GM23338 (cell line): ENCODE data around the gene DNAJC1. TPM values are rescaled to one million over a fixed set of nuclear protein-coding genes. Genes with fewer than 3 reads are reported as not detected.
A peak's percentile ranks its signal among the peaks of the same experiment; 100 is the strongest.

Experiments
- ATAC-seq: fragments of 200-7000 bp; cut with Tn5 transposase; 3 replicates; pipeline ENCODE4 v1.9.1; 2020
- DNase-seq: peaks from one replicate; pipeline ENCODE4 v3.0.0-alpha.2; 2015; ENCODE audit warnings: low spot score
- H2AFZ ChIP-seq: fragments of 200-600 bp; sonication (generic); 2 replicates; pipeline ENCODE4 v1.8.0; 2016; ENCODE audit warnings: antibody characterized with exemption, mild to moderate bottlenecking, moderate library complexity
- H3F3A ChIP-seq: fragments of 200-600 bp; sonication (generic); replicated peaks from 2 replicates; pipeline ENCODE4 v1.8.0; 2017; ENCODE audit warnings: antibody characterized with exemption, mixed run types, low read depth
- H3K27ac ChIP-seq: fragments of 200-600 bp; sonication (generic); 2 replicates; pipeline ENCODE4 v1.6.1; 2016; ENCODE audit warnings: low read depth
- H3K27me3 ChIP-seq: fragments of 200-600 bp; sonication (generic); 2 replicates; pipeline ENCODE4 v1.8.0; 2016; ENCODE audit warnings: mild to moderate bottlenecking, mixed run types, moderate library complexity; ENCODE audit not compliant: insufficient read depth
- H3K36me3 ChIP-seq: fragments of 200-600 bp; sonication (generic); 2 replicates; pipeline ENCODE4 v1.8.0; 2016; ENCODE audit warnings: mild to moderate bottlenecking; ENCODE audit not compliant: insufficient read depth
- H3K4me1 ChIP-seq: fragments of 200-600 bp; sonication (generic); 2 replicates; pipeline ENCODE4 v1.8.0; 2016; ENCODE audit warnings: mild to moderate bottlenecking, moderate library complexity; ENCODE audit not compliant: insufficient read depth
- H3K4me2 ChIP-seq: fragments of 200-600 bp; sonication (generic); 2 replicates; pipeline ENCODE4 v1.7.1; 2017; ENCODE audit warnings: mixed run types
- H3K4me3 ChIP-seq: fragments of 200-600 bp; sonication (generic); 2 replicates; pipeline ENCODE4 v1.6.1; 2016; ENCODE audit warnings: mixed run types
- H3K79me2 ChIP-seq: fragments of 200-600 bp; sonication (generic); replicated peaks from 2 replicates; pipeline ENCODE4 v1.8.0; 2017; ENCODE audit warnings: mild to moderate bottlenecking; ENCODE audit not compliant: insufficient read depth
- H3K9me2 ChIP-seq: fragments of 200-600 bp; sonication (generic); 2 replicates; pipeline ENCODE4 v1.8.0; 2017; ENCODE audit not compliant: insufficient read depth
- H4K20me1 ChIP-seq: fragments of 200-600 bp; sonication (generic); replicated peaks from 2 replicates; pipeline ENCODE4 v1.8.0; 2017; ENCODE audit warnings: mild to moderate bottlenecking; ENCODE audit not compliant: insufficient read depth
- H3K27ac Mint-ChIP-seq: 2 replicates; pipeline ENCODE4 v1.8.0; 2020; ENCODE audit warnings: inconsistent platforms, mild to moderate bottlenecking, moderate library complexity, mixed read lengths
- H3K27me3 Mint-ChIP-seq: 3 replicates; pipeline ENCODE4 v1.8.0; 2022; ENCODE audit warnings: low read depth, mild to moderate bottlenecking, moderate library complexity, mixed read lengths, inconsistent platforms; ENCODE audit not compliant: insufficient read depth, poor library complexity
- H3K36me3 Mint-ChIP-seq: 3 replicates; pipeline ENCODE4 v1.8.0; 2021; ENCODE audit warnings: low read depth, mild to moderate bottlenecking, inconsistent platforms, moderate library complexity, mixed read lengths
- H3K4me1 Mint-ChIP-seq: 3 replicates; pipeline ENCODE4 v1.8.0; 2020; ENCODE audit warnings: mild to moderate bottlenecking, inconsistent platforms, mixed read lengths
- H3K4me3 Mint-ChIP-seq: 3 replicates; pipeline ENCODE4 v1.8.0; 2021; ENCODE audit warnings: moderate library complexity, mild to moderate bottlenecking, inconsistent platforms, mixed read lengths
- H3K9me3 Mint-ChIP-seq: 3 replicates; pipeline ENCODE4 v1.8.0; 2020; ENCODE audit warnings: moderate library complexity, mild to moderate bottlenecking, inconsistent platforms, mixed read lengths
- CREB1 ChIP-seq: fragments of 250-450 bp; sonication (Bioruptor Pico); IDR thresholded peaks from 2 replicates; pipeline ENCODE4 v1.5.0; 2020; ENCODE audit warnings: low read depth, mild to moderate bottlenecking, moderate library complexity
- NANOG ChIP-seq: IDR thresholded peaks from 2 replicates; pipeline ENCODE4 v1.6.1; 2016; ENCODE audit warnings: antibody characterized with exemption, borderline replicate concordance
- POLR2AphosphoS5 ChIP-seq: IDR thresholded peaks from 2 replicates; pipeline ENCODE4 v1.6.1; 2016; ENCODE audit warnings: antibody characterized with exemption, low read depth
- STAT1 ChIP-seq: IDR thresholded peaks from one replicate; pipeline ENCODE4 v1.6.1; 2016; ENCODE audit warnings: antibody characterized with exemption; ENCODE audit not compliant: unreplicated experiment
- ZNF114 ChIP-seq: fragments of 250-450 bp; sonication (Bioruptor Pico); IDR thresholded peaks from 2 replicates; pipeline ENCODE4 v1.5.0; 2020; ENCODE audit warnings: mild to moderate bottlenecking, moderate library complexity
- ZNF331 ChIP-seq: fragments of 250-450 bp; sonication (Bioruptor Pico); IDR thresholded peaks from 2 replicates; pipeline ENCODE4 v1.5.0; 2020; ENCODE audit warnings: low read depth, mild to moderate bottlenecking, moderate library complexity
- polyA plus RNA-seq: library from polyadenylated mRNA; unstranded; fragments of >200 nt; fragmentation: Nextera tagmentation; extraction: Ambion mirVana; gene quantifications from 2 replicates; pipeline ENCODE4 v1.2.1, GENCODE V29; 2016
- total RNA-seq: library from RNA; depleted of rRNA; stranded (reverse); fragments of >200 nt; shearing (Covaris generic); gene quantifications from 2 replicates; pipeline ENCODE4 v1.2.3, GENCODE V29; 2014
- TF ChIP-seq, protein P1 (sequence below), 2 experiments: fragments of 200-600 bp in 1 of 2; sonication (generic) in 1 of 2; conservative IDR thresholded peaks; 2 replicates each; pipeline versions ENCODE4 v1.5.1 to v1.6.1; 2016 to 2017; ENCODE audit warnings: antibody characterized with exemption in 2 of 2, low read depth in 2 of 2, mild to moderate bottlenecking in 2 of 2, moderate library complexity in 1 of 2
- TF ChIP-seq, protein P2 (sequence below): IDR thresholded peaks from one replicate; pipeline ENCODE4 v1.6.1; 2018; ENCODE audit warnings: antibody characterized with exemption; ENCODE audit not compliant: unreplicated experiment
- TF ChIP-seq, protein P3 (sequence below): IDR thresholded peaks from 2 replicates; pipeline ENCODE4 v1.6.1; 2016; ENCODE audit warnings: antibody characterized with exemption

The DNAJC1 gene
- total and polyA plus RNA-seq, 2 experiments from 2014 or later, result 38.6 to 45.3 TPM

DNA sequence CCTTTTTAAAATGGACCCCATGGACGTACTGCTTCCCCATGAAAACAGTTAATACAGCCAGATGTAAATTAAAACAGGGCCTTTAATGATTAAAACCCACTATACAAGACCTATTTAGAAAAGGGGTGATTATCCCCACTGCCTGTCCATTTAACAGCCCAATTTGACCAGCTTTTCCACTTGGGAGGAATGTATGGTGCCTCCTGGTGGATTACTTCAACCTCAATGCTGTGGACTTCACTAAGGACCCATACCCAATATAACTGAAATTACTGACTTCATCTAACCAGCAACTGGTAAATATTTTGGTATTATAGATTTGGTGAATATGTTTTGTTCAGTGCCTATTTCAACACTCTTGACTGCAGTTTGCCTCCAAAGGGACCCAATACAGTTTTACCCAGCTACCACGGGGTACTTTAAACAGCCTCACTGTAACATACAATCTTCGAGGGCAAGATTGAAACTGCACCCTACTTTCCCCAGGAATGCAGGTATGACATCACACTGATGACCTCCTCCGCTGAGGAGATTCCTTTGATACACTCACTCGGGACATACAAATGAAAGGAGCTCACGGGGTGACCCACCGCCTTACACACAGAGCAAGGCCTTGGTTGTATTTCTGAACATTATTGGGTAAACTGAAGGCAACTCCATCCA lies 192.8 kb downstream of the DNAJC1 start:
- Histone ChIP-seq H3K4me3 (no peak overlapping the region), H3K9me2 (0 out of 2 replicates have a peak, but pooled peaks cover 4% of the 10 kb centered on the region), H3K27ac (no peak overlapping the region), H3K27me3 (no peaks in the 10 kb centered on the region), H3K4me1 (peaks cover 35% of the 10 kb centered on the region), H3F3A (no peaks in the 10 kb centered on the region), H3K79me2 (no peaks in the 10 kb centered on the region), H3K36me3 (no peaks in the 10 kb centered on the region), H3K4me2 (no peak overlapping the region), H2AFZ (no peak overlapping the region), H4K20me1 (no peaks in the 10 kb centered on the region)
- ATAC-seq (no peak), DNase-seq (peak; percentile 33)
- no peak overlapping the region for H3K27ac Mint-ChIP-seq
- H3K4me1 Mint-ChIP-seq, result peaks cover 32% of the 10 kb centered on the region
- TF ChIP-seq ZNF331 (CRISPR knock-in tag) (no peak), STAT1 (no peak), POLR2AphosphoS5 (no peak), ZNF114 (CRISPR knock-in tag) (no peak), NANOG (no peak), CREB1 (CRISPR knock-in tag) (no peak)
- TF ChIP-seq, protein P1, sequence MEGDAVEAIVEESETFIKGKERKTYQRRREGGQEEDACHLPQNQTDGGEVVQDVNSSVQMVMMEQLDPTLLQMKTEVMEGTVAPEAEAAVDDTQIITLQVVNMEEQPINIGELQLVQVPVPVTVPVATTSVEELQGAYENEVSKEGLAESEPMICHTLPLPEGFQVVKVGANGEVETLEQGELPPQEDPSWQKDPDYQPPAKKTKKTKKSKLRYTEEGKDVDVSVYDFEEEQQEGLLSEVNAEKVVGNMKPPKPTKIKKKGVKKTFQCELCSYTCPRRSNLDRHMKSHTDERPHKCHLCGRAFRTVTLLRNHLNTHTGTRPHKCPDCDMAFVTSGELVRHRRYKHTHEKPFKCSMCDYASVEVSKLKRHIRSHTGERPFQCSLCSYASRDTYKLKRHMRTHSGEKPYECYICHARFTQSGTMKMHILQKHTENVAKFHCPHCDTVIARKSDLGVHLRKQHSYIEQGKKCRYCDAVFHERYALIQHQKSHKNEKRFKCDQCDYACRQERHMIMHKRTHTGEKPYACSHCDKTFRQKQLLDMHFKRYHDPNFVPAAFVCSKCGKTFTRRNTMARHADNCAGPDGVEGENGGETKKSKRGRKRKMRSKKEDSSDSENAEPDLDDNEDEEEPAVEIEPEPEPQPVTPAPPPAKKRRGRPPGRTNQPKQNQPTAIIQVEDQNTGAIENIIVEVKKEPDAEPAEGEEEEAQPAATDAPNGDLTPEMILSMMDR (conservative IDR thresholded peaks at IDR 0.05; ENCODE audit: low read depth in 2 of 2), result peak; percentile 49 to 61
- TF ChIP-seq, protein P2, sequence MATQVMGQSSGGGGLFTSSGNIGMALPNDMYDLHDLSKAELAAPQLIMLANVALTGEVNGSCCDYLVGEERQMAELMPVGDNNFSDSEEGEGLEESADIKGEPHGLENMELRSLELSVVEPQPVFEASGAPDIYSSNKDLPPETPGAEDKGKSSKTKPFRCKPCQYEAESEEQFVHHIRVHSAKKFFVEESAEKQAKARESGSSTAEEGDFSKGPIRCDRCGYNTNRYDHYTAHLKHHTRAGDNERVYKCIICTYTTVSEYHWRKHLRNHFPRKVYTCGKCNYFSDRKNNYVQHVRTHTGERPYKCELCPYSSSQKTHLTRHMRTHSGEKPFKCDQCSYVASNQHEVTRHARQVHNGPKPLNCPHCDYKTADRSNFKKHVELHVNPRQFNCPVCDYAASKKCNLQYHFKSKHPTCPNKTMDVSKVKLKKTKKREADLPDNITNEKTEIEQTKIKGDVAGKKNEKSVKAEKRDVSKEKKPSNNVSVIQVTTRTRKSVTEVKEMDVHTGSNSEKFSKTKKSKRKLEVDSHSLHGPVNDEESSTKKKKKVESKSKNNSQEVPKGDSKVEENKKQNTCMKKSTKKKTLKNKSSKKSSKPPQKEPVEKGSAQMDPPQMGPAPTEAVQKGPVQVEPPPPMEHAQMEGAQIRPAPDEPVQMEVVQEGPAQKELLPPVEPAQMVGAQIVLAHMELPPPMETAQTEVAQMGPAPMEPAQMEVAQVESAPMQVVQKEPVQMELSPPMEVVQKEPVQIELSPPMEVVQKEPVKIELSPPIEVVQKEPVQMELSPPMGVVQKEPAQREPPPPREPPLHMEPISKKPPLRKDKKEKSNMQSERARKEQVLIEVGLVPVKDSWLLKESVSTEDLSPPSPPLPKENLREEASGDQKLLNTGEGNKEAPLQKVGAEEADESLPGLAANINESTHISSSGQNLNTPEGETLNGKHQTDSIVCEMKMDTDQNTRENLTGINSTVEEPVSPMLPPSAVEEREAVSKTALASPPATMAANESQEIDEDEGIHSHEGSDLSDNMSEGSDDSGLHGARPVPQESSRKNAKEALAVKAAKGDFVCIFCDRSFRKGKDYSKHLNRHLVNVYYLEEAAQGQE, result no peak
- TF ChIP-seq, protein P3, sequence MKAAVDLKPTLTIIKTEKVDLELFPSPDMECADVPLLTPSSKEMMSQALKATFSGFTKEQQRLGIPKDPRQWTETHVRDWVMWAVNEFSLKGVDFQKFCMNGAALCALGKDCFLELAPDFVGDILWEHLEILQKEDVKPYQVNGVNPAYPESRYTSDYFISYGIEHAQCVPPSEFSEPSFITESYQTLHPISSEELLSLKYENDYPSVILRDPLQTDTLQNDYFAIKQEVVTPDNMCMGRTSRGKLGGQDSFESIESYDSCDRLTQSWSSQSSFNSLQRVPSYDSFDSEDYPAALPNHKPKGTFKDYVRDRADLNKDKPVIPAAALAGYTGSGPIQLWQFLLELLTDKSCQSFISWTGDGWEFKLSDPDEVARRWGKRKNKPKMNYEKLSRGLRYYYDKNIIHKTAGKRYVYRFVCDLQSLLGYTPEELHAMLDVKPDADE, result no peak
- H3K4me3 Mint-ChIP-seq, result no peak overlapping the region
- H3K27me3 Mint-ChIP-seq, result peaks cover 5% of the 10 kb centered on the region
- peaks cover 3% of the 10 kb centered on the region; the same call in 2 of the 3 replicates for H3K9me3 Mint-ChIP-seq
- H3K36me3 Mint-ChIP-seq, result peaks cover 11% of the 10 kb centered on the region; the same call in 1 of the 3 replicates
